Bronchial epithelial cell (primary cell): Measurements from ENCODE around the gene BCAR1. TPM values are rescaled to one million over a fixed set of nuclear protein-coding genes. Genes with fewer than 3 reads are reported as not detected.
"Not testable (repeated sequence)": the region's sequence is repeated elsewhere in the genome, so short reads cannot be mapped to it uniquely, and the experiment has no call there.

ENCODE experiments used
- DNase-seq: peaks from one replicate; pipeline ENCODE4 v3.0.0-alpha.2; 2010; ENCODE audit warnings: low read depth
- FAIRE-seq: peaks from 2 replicates; lab custom pipeline; 2011; peaks lifted over from hg19 to GRCh38; lab: Jason Lieb, UNC
- H3K27me3 ChIP-seq: 2 replicates; pipeline ENCODE4 v1.5.1; 2011; ENCODE audit warnings: low read length; ENCODE audit not compliant: control insufficient read depth, insufficient read depth
- H3K36me3 ChIP-seq: 2 replicates; pipeline ENCODE4 v1.5.1; 2011; ENCODE audit warnings: low read length; ENCODE audit not compliant: control insufficient read depth, insufficient read depth
- H3K4me3 ChIP-seq: 2 replicates; pipeline ENCODE4 v1.5.1; 2011; ENCODE audit warnings: mild to moderate bottlenecking, low read depth, low read length, control low read depth
- CTCF ChIP-seq: IDR thresholded peaks from 2 replicates; pipeline ENCODE4 v1.5.1; 2011; ENCODE audit warnings: mild to moderate bottlenecking, moderate library complexity, low read length, control low read depth, inconsistent platforms; ENCODE audit not compliant: insufficient read depth, severe bottlenecking
- total RNA-seq: library from RNA; depleted of rRNA; stranded (reverse); fragments of >200 nt; gene quantifications from 2 replicates; pipeline ENCODE4 v1.2.1, GENCODE V29; 2014

BCAR1 gene
- total RNA-seq, 1 donor from 2014 or later, result 44.2 TPM

DNA sequence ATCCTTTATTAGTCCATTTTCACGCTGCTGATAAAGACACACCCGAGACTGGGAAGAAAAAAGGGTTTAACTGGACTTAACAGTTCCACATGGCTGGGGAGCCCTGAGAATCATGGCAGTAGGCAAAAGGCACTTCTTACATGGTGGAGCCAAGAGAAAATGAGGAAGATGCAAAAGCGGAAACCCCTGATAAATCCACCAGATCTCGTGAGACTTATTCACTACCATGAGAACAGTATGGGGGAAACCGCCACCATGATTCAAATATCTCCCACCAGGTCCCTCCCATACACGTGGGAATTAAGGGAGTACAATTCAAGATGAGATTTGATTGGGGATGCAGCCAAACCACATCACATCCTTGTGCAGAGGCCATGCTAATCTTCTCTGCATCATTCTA is 35.0 kb upstream of the BCAR1 start:
- DNase-seq (no peak), FAIRE-seq (no peak)
- no peaks in the 10 kb centered on the region for H3K27me3 ChIP-seq
- no peak for TF ChIP-seq CTCF
- no peaks in the 10 kb centered on the region for H3K36me3 ChIP-seq
- no peak overlapping the region for H3K4me3 ChIP-seq

- FAIRE-seq (no peak), DNase-seq (no peak)
- Histone ChIP-seq H3K27me3 (no peaks in the 10 kb centered on the region), H3K36me3 (no peaks in the 10 kb centered on the region), H3K4me3 (no peak overlapping the region)
- TF ChIP-seq CTCF, result no peak
These were observed 31.2 kb upstream of the BCAR1 start for GRCh38 chr16:75282466-75283281.

- no peak for DNase-seq
- FAIRE-seq, result no peak
- Histone ChIP-seq H3K27me3 (no peaks in the 10 kb centered on the region), H3K36me3 (no peaks in the 10 kb centered on the region), H3K4me3 (no peak overlapping the region)
- no peak for TF ChIP-seq CTCF
These were observed 30.4 kb upstream of the BCAR1 start for GRCh38 chr16:75281826-75282225.

DNA sequence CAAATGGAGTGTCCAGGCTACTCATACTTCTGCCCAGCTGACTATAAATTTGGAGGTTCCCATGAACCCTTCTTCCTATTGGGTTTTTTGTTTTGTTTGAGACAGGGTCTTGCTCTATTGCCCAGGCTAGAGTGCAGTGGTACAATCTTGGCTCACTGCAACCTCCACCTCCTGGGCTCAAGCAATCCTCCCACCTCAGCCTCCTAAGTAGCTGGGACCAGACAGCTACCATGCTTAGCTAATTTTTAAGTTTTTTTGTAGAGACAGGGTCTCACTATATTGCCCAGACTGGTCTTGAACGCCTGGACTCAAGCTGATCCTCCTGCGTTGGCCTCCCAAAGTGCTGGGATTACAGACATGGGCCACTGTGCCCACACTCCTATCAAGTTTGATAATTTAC is 29.6 kb upstream of the BCAR1 start:
- not testable (repeated sequence) for H3K27me3 ChIP-seq, FAIRE-seq, H3K4me3 ChIP-seq, H3K36me3 ChIP-seq, DNase-seq

DNA sequence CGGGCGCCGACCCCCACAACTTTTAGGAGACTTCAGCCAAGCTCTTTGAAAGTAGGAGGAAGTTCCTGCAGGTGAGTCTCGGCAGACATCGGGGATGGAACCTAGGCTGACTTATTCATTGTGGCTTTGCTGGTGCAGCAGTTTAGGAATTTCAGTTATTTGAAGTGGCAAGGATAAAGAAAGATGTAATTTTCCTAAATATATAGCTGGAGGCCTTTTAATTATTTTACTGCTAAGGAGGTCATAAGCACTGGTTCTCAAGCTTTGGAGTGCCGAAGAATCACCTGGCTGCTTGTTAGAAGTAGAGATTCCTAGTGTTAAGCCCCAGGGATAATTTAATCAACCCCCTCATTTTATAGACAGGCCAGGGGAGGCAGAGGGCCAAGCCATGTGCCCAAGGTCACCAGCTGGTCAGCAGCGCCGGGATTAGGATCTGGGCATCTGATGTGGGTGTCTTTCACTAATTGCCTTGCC is 28.9 kb upstream of the BCAR1 start:
- FAIRE-seq, result no peak
- no peak for TF ChIP-seq CTCF

GRCh38 chr16:75279305-75279704 is 27.9 kb upstream of the BCAR1 start:
- no peak overlapping the region for H3K4me3 ChIP-seq
- FAIRE-seq (no peak), DNase-seq (no peak)
- no peaks in the 10 kb centered on the region for H3K27me3 ChIP-seq
- TF ChIP-seq CTCF, result no peak
- no peaks in the 10 kb centered on the region for H3K36me3 ChIP-seq

More for the DNA sequence above, 28.9 kb upstream of the BCAR1 start:
- Histone ChIP-seq H3K4me3 (no peak overlapping the region), H3K27me3 (no peaks in the 10 kb centered on the region), H3K36me3 (no peaks in the 10 kb centered on the region)
- DNase-seq, result no peak
